T-helper 2 cell treated with Interferon-gamma antibody and Interleukin-4, amounts not matched to agents 100 ng/mL and 5 ng/mL, for 36 hours (primary cell): ENCODE measurements around the gene CRYZL1. TPM values are rescaled to one million over a fixed set of nuclear protein-coding genes. Genes with fewer than 3 reads are reported as not detected.
"Not testable (repeated sequence)": the region's sequence is repeated elsewhere in the genome, so short reads cannot be mapped to it uniquely, and the experiment has no call there.

ENCODE experiments used
- intact Hi-C: fragments of 100-400 bp; cut with micrococcal nuclease; formaldehyde crosslinking; loops from one replicate; pipeline ENCODE4 v1.15.1; 2023
- total RNA-seq: library from RNA; stranded (reverse); gene quantifications from 2 replicates; pipeline ENCODE4 v1.2.3, GENCODE V29; 2022

The CRYZL1 gene
- total RNA-seq, 1 donor from 2014 or later = 31.1 TPM

GRCh38 chr21:33640697-33641351 is 717 bp downstream of the CRYZL1 start:
- intact Hi-C loops = loop anchor here (1.0 to 10.0 kb wide), 10 partner anchors 53 to 1909 kb away; partner anchors contain the start of genes ATP5PO, DNAJC28, DONSON and GART

GRCh38 chr21:33634254-33634653 is 7.3 kb downstream of the CRYZL1 start:
- intact Hi-C loops = no loop called here

- intact Hi-C loops = not testable (repeated sequence)
These were observed 15.4 kb downstream of the CRYZL1 start for GRCh38 chr21:33626151-33626550.

- intact Hi-C loops = no loop called here
These were observed 19.3 kb downstream of the CRYZL1 start for GRCh38 chr21:33622253-33622652.

- intact Hi-C loops = no loop called here
These were observed 21.8 kb downstream of the CRYZL1 start for GRCh38 chr21:33619726-33620125.

- intact Hi-C loops = no loop called here
These were observed 23.1 kb downstream of the CRYZL1 start for GRCh38 chr21:33618407-33618806.

- intact Hi-C loops = not testable (repeated sequence)
These were observed 24.0 kb downstream of the CRYZL1 start for GRCh38 chr21:33617565-33617964.

GRCh38 chr21:33611006-33611744 is 30.4 kb downstream of the CRYZL1 start:
- intact Hi-C loops = no loop called here

GRCh38 chr21:33608559-33608958 is 33.0 kb downstream of the CRYZL1 start:
- intact Hi-C loops = no loop called here

- intact Hi-C loops = no loop called here
These were observed 43.5 kb downstream of the CRYZL1 start for GRCh38 chr21:33598051-33598450.

GRCh38 chr21:33588485-33589335 is 52.8 kb downstream of the CRYZL1 start, which contains the start of gene DONSON:
Gene DONSON (minus strand): TSS chr21:33588684. CDS start chr21:33588641, 43 bp downstream.
- intact Hi-C loops = loop anchor here (1.0 to 2.0 kb wide), 4 partner anchors 16 to 97 kb away; partner anchors contain the start of genes CRYZL1, DNAJC28 and GART

- intact Hi-C loops = loop anchor here (1.0 to 2.0 kb wide), 3 partner anchors 17 to 53 kb away; partner anchors contain the start of genes CRYZL1 and GART
These were observed 53.6 kb downstream of the CRYZL1 start for GRCh38 chr21:33587792-33588484.

- intact Hi-C loops = no loop called here
These were observed 54.6 kb downstream of the CRYZL1 start for GRCh38 chr21:33586927-33587326.

GRCh38 chr21:33584455-33584854 is 57.1 kb downstream of the CRYZL1 start:
- intact Hi-C loops = no loop called here

- intact Hi-C loops = loop anchor here (1.0 kb wide), 1 partner anchor 12 kb away; no protein-coding TSS in a partner anchor
These were observed 62.5 kb downstream of the CRYZL1 start for GRCh38 chr21:33578959-33579542.

- intact Hi-C loops = loop anchor here (1.0 kb wide), 1 partner anchor 11 kb away; no protein-coding TSS in a partner anchor
These were observed 63.3 kb downstream of the CRYZL1 start for GRCh38 chr21:33578214-33578613.

GRCh38 chr21:33576741-33577141 is 64.8 kb downstream of the CRYZL1 start:
- intact Hi-C loops = not testable (repeated sequence)

- intact Hi-C loops = no loop called here
These were observed 69.2 kb downstream of the CRYZL1 start for GRCh38 chr21:33572350-33572749.

- intact Hi-C loops = no loop called here
These were observed 71.5 kb downstream of the CRYZL1 start for GRCh38 chr21:33569991-33570390.

- intact Hi-C loops = no loop called here
These were observed 73.1 kb downstream of the CRYZL1 start for GRCh38 chr21:33568448-33568847.
